Osteoblast (primary cell): ENCODE measurements around the gene SORBS2. TPM values are rescaled to one million over a fixed set of nuclear protein-coding genes. Genes with fewer than 3 reads are reported as not detected.

ENCODE experiments used
- DNase-seq: peaks from one replicate; pipeline ENCODE4 v3.0.0; 2011; ENCODE audit warnings: low spot score, mixed read lengths; ENCODE audit not compliant: insufficient read length; ENCODE audit errors: missing footprints
- H2AFZ ChIP-seq: 2 replicates; pipeline ENCODE4 v1.6.0; 2011; ENCODE audit warnings: mild to moderate bottlenecking, low read length
- H3K27ac ChIP-seq: 2 replicates; pipeline ENCODE4 v1.5.1; 2011; ENCODE audit warnings: mild to moderate bottlenecking, low read depth, low read length, moderate library complexity
- H3K27me3 ChIP-seq: 2 replicates; pipeline ENCODE4 v1.6.0; 2012; ENCODE audit warnings: mild to moderate bottlenecking, control low read depth, inconsistent platforms, low read length, moderate library complexity; ENCODE audit not compliant: insufficient read depth
- H3K36me3 ChIP-seq: 2 replicates; pipeline ENCODE4 v1.5.1; 2011; ENCODE audit warnings: mild to moderate bottlenecking, low read length, control low read depth, moderate library complexity; ENCODE audit not compliant: insufficient read depth
- H3K4me1 ChIP-seq: 2 replicates; pipeline ENCODE4 v1.5.1; 2011; ENCODE audit warnings: mild to moderate bottlenecking, low read length, control low read depth, moderate library complexity; ENCODE audit not compliant: insufficient read depth
- H3K4me2 ChIP-seq: 2 replicates; pipeline ENCODE4 v1.6.0; 2011; ENCODE audit warnings: mild to moderate bottlenecking, low read length; ENCODE audit not compliant: insufficient read depth
- H3K4me3 ChIP-seq: fragments of 200-600 bp; sonication (generic); 3 replicates; pipeline ENCODE4 v1.5.1; 2012; ENCODE audit warnings: mild to moderate bottlenecking, low read length, inconsistent platforms; ENCODE audit not compliant: insufficient read depth
- H3K79me2 ChIP-seq: 2 replicates; pipeline ENCODE4 v1.6.0; 2012; ENCODE audit warnings: mild to moderate bottlenecking, low read length, control low read depth, inconsistent platforms; ENCODE audit not compliant: insufficient read depth
- H3K9me3 ChIP-seq: 2 replicates; pipeline ENCODE4 v1.5.1; 2011; ENCODE audit warnings: low read depth, low read length, control low read depth
- H4K20me1 ChIP-seq: 2 replicates; pipeline ENCODE4 v1.6.0; 2012; ENCODE audit warnings: mild to moderate bottlenecking, low read length, control low read depth; ENCODE audit not compliant: insufficient read depth
- total RNA-seq: library from RNA; depleted of rRNA; stranded (reverse); fragments of >200 nt; gene quantifications from 2 replicates; pipeline ENCODE4 v1.2.3, GENCODE V29; 2012
- TF ChIP-seq, protein P1 (sequence below): IDR thresholded peaks from 2 replicates; pipeline ENCODE4 v1.5.1; 2011; ENCODE audit warnings: mild to moderate bottlenecking, low read depth, low read length, moderate library complexity; ENCODE audit errors: extremely low read depth

The SORBS2 gene
- total RNA-seq, 1 donor, result 85.0 TPM

GRCh38 chr4:185730849-185731608 is 81.0 kb downstream of the SORBS2 start:
- Histone ChIP-seq H3K27ac (peak overlapping the region; percentile 62), H3K4me1 (peaks cover 17% of the 10 kb centered on the region)

DNA sequence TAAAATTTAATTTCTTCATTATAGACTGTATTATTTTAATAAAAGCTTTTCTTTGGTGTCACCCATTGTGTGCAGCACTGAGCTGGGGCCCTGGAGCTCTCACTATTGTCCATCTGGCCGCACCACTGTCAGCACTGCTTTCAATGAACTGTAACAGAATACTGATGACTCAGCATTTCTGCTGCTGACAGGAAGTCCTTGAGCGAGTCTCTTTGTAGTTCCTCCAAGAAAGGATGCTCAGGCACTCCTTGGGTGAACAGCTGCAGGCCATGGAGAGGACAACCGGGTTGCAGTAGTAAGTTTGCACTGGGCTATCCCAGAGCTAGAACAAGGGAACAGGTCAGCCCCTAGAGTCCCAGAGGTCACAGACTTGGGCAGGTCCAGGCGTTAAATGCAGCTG is 81.6 kb downstream of the SORBS2 start:
- no peak overlapping the region for H3K4me3 ChIP-seq
- no peak for DNase-seq
- no peaks in the 10 kb centered on the region for H3K9me3 ChIP-seq
- peak overlapping the region; percentile 62 for H3K27ac ChIP-seq
- H3K79me2 ChIP-seq, result peaks cover 4% of the 10 kb centered on the region
- H2AFZ ChIP-seq, result no peak overlapping the region
- no peaks in the 10 kb centered on the region for H3K27me3 ChIP-seq
- TF ChIP-seq, protein P1, sequence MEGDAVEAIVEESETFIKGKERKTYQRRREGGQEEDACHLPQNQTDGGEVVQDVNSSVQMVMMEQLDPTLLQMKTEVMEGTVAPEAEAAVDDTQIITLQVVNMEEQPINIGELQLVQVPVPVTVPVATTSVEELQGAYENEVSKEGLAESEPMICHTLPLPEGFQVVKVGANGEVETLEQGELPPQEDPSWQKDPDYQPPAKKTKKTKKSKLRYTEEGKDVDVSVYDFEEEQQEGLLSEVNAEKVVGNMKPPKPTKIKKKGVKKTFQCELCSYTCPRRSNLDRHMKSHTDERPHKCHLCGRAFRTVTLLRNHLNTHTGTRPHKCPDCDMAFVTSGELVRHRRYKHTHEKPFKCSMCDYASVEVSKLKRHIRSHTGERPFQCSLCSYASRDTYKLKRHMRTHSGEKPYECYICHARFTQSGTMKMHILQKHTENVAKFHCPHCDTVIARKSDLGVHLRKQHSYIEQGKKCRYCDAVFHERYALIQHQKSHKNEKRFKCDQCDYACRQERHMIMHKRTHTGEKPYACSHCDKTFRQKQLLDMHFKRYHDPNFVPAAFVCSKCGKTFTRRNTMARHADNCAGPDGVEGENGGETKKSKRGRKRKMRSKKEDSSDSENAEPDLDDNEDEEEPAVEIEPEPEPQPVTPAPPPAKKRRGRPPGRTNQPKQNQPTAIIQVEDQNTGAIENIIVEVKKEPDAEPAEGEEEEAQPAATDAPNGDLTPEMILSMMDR, result no peak
- H3K4me2 ChIP-seq, result no peak overlapping the region
- H3K36me3 ChIP-seq, result no peaks in the 10 kb centered on the region
- peaks cover 17% of the 10 kb centered on the region for H3K4me1 ChIP-seq
- H4K20me1 ChIP-seq, result peaks cover 5% of the 10 kb centered on the region

More at GRCh38 chr4:185730849-185731608, 81.0 kb downstream of the SORBS2 start:
- Histone ChIP-seq H3K36me3 (no peaks in the 10 kb centered on the region), H3K9me3 (no peaks in the 10 kb centered on the region), H3K4me3 (no peak overlapping the region), H3K27me3 (no peaks in the 10 kb centered on the region), H4K20me1 (peaks cover 5% of the 10 kb centered on the region), H3K4me2 (peak overlapping the region; percentile 5), H2AFZ (peak overlapping the region; percentile 44), H3K79me2 (peaks cover 4% of the 10 kb centered on the region)
- DNase-seq, result no peak
- TF ChIP-seq, protein P1, result no peak

- Histone ChIP-seq H3K4me1 (peaks cover 12% of the 10 kb centered on the region), H2AFZ (no peak overlapping the region), H3K36me3 (no peaks in the 10 kb centered on the region), H3K27me3 (no peaks in the 10 kb centered on the region), H3K4me2 (no peak overlapping the region), H3K4me3 (no peak overlapping the region), H3K79me2 (peaks cover under 1% of the 10 kb centered on the region), H3K9me3 (no peaks in the 10 kb centered on the region), H3K27ac (no peak overlapping the region), H4K20me1 (peaks cover 5% of the 10 kb centered on the region)
- TF ChIP-seq, protein P1, result no peak
- no peak for DNase-seq
Measured at GRCh38 chr4:185729391-185729804, 82.6 kb downstream of the SORBS2 start.

DNA sequence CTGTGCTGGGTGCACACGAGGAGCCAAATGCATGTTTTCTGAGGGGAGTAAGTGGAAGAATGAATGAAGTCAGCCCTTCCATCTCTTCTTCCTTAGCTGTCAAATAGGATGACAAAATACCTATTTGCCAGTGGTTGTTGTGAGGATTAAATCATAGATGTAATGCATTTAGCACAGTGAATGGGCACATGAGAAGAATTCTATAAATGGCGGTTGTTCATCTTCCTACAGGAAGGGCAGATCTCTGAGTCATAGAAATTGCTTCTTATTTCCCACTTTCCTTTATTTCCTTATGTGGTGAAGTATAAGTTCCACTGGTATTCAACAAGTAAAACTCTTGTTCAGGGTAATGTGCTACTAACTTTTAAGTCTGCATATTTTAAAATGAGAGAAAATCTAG is 83.1 kb downstream of the SORBS2 start:
- DNase-seq, result no peak
- Histone ChIP-seq H4K20me1 (peaks cover 5% of the 10 kb centered on the region), H3K36me3 (no peaks in the 10 kb centered on the region), H3K4me1 (peaks cover 9% of the 10 kb centered on the region), H3K79me2 (no peaks in the 10 kb centered on the region), H3K27ac (no peak overlapping the region), H3K4me3 (no peak overlapping the region), H3K4me2 (no peak overlapping the region), H3K9me3 (no peaks in the 10 kb centered on the region), H2AFZ (no peak overlapping the region), H3K27me3 (no peaks in the 10 kb centered on the region)
- TF ChIP-seq, protein P1, result no peak
